Activated CD4-positive, alpha-beta memory T cell treated with anti-CD3 and anti-CD28 coated beads, Interleukin-2, amount 10 ng/mL, durations not matched to agents 7 days and 5 days (primary cell): Measurements from ENCODE around the gene SLCO4A1. TPM values are rescaled to one million over a fixed set of nuclear protein-coding genes. Genes with fewer than 3 reads are reported as not detected.

Source experiments
- CTCF ChIA-PET: fragments of 350-600 bp; sonication (Branson Sonifier 250); formaldehyde crosslinking; loops from one replicate; lab custom pipeline; 2021; ENCODE audit warnings: antibody characterized with exemption, inconsistent platforms; lab: Charles Lee
- POLR2A ChIA-PET: fragments of 350-600 bp; sonication (Branson Sonifier 250); formaldehyde crosslinking; loops from one replicate; lab custom pipeline; 2021; ENCODE audit warnings: antibody characterized with exemption; lab: Charles Lee
- DNase-seq: peaks from one replicate; pipeline ENCODE4 v3.0.0-alpha.2; 2020
- H3K27ac Mint-ChIP-seq: one replicate; pipeline ENCODE4 v1.8.0; 2021; ENCODE audit warnings: mild to moderate bottlenecking, mixed read lengths
- H3K27me3 Mint-ChIP-seq: one replicate; pipeline ENCODE4 v1.8.0; 2021; ENCODE audit warnings: mixed read lengths
- H3K36me3 Mint-ChIP-seq: one replicate; pipeline ENCODE4 v1.8.0; 2021; ENCODE audit warnings: low read depth, mixed read lengths
- H3K4me1 Mint-ChIP-seq: one replicate; pipeline ENCODE4 v1.8.0; 2021; ENCODE audit warnings: mixed read lengths
- H3K4me3 Mint-ChIP-seq: one replicate; pipeline ENCODE4 v1.8.0; 2021; ENCODE audit warnings: mild to moderate bottlenecking, mixed read lengths
- H3K9me3 Mint-ChIP-seq: one replicate; pipeline ENCODE4 v1.8.0; 2021; ENCODE audit warnings: mixed read lengths
- total RNA-seq, 2 experiments: library from RNA; stranded (reverse); gene quantifications; one replicate each; pipeline ENCODE4 v1.2.3, GENCODE V29; 2021

Gene SLCO4A1
- total RNA-seq, 2 experiments from 2014 or later: 51.5 to 51.7 TPM

DNA sequence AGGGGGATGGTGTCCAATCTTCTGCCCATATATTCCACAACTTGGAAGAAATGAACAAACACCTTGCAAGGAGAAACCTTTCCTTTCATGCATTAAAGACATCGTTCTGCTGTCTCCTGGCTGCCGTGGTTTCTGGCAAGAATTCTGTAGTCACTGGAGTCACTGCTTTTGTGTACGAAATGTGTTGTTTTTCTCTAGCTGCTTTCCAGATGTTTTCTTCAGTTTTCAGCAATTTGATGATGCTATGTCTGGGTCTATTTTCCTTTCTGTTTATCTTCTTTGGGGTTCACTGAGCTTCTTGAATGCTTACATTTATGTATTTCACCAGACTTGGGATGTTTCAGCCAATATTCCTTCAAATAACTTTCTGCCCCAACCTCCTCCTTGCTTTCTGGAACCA lies 40.6 kb upstream of the SLCO4A1 start:
- DNase-seq: no peak
- H3K4me3 Mint-ChIP-seq: no peak overlapping the region
- peaks cover 43% of the 10 kb centered on the region for H3K27me3 Mint-ChIP-seq
- H3K9me3 Mint-ChIP-seq: no peaks in the 10 kb centered on the region
- no peaks in the 10 kb centered on the region for H3K36me3 Mint-ChIP-seq
- H3K27ac Mint-ChIP-seq: peak overlapping the region; percentile 84
- CTCF ChIA-PET: interaction anchor here (0.6 to 1.4 kb wide), 2 partner anchors 15 to 207 kb away, joined by 3 read pairs; no protein-coding TSS in a partner anchor
- POLR2A ChIA-PET: no interaction called here
- H3K4me1 Mint-ChIP-seq: peaks cover 58% of the 10 kb centered on the region

DNA sequence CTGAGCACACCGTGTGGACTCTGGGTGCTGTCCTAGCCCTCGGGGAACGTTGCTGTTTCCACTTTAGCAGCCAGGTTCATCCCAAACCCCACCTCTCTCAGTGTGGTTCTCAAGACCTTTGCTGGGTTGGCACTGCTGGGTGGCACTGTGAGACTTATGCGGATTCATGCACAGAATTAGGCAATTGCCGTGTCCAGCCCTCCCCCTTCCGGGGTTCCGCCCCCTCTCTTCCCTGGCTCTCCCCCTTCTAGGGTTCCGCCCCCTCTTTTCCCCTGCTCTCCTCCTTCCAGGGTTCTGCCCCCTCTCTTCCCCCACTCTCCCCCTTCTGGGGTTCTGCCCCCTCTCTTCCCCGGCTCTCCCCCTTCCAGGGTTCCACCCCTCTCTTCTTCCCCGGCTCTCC lies 39.8 kb upstream of the SLCO4A1 start:
- peaks cover 58% of the 10 kb centered on the region for H3K4me1 Mint-ChIP-seq
- CTCF ChIA-PET: interaction anchor here (1.2 to 1.8 kb wide), 2 partner anchors 15 to 21 kb away, joined by 3 to 16 read pairs; no protein-coding TSS in a partner anchor
- H3K27me3 Mint-ChIP-seq: peaks cover 42% of the 10 kb centered on the region

GRCh38 chr20:62603021-62603906 lies 39.0 kb upstream of the SLCO4A1 start:
- CTCF ChIA-PET: interaction anchor here (0.6 to 1.8 kb wide), 3 partner anchors 14 to 540 kb away, joined by 3 to 16 read pairs (median 3); no protein-coding TSS in a partner anchor

More for the DNA sequence above, 39.8 kb upstream of the SLCO4A1 start:
- POLR2A ChIA-PET: interaction anchor here (0.8 to 1.7 kb wide), 10 partner anchors 8 to 192 kb away, joined by 3 to 10 read pairs (median 4); no protein-coding TSS in a partner anchor
- Mint-ChIP-seq H3K4me3 (peak overlapping the region; percentile 62), H3K27ac (peak overlapping the region; percentile 84), H3K36me3 (no peaks in the 10 kb centered on the region), H3K9me3 (no peaks in the 10 kb centered on the region)
- DNase-seq: peak; percentile 52

GRCh38 chr20:62603907-62604785 lies 38.2 kb upstream of the SLCO4A1 start:
- no peaks in the 10 kb centered on the region for H3K9me3 Mint-ChIP-seq
- DNase-seq: no peak
- peak overlapping the region; percentile 66 for H3K27ac Mint-ChIP-seq
- ChIA-PET POLR2A (interaction anchor here (1.0 to 1.7 kb wide), 9 partner anchors 8 to 192 kb away, joined by 3 to 10 read pairs (median 5); partner anchors contain the start of gene MRGBP), CTCF (interaction anchor here (0.6 to 1.8 kb wide), 3 partner anchors 13 to 539 kb away, joined by 3 to 16 read pairs (median 3); no protein-coding TSS in a partner anchor)
- no peak overlapping the region for H3K4me3 Mint-ChIP-seq
- no peaks in the 10 kb centered on the region for H3K36me3 Mint-ChIP-seq
- H3K27me3 Mint-ChIP-seq: peaks cover 29% of the 10 kb centered on the region
- H3K4me1 Mint-ChIP-seq: peaks cover 42% of the 10 kb centered on the region

More at GRCh38 chr20:62603021-62603906, 39.0 kb upstream of the SLCO4A1 start:
- DNase-seq: peak; percentile 72
- no peaks in the 10 kb centered on the region for H3K36me3 Mint-ChIP-seq
- H3K4me1 Mint-ChIP-seq: peaks cover 51% of the 10 kb centered on the region
- H3K27ac Mint-ChIP-seq: peak overlapping the region; percentile 84
- peaks cover 35% of the 10 kb centered on the region for H3K27me3 Mint-ChIP-seq
- H3K4me3 Mint-ChIP-seq: peak overlapping the region; percentile 62
- POLR2A ChIA-PET: interaction anchor here (0.8 to 1.7 kb wide), 13 partner anchors 9 to 193 kb away, joined by 3 to 10 read pairs (median 3); partner anchors contain the start of gene MRGBP
- H3K9me3 Mint-ChIP-seq: no peaks in the 10 kb centered on the region

GRCh38 chr20:62604796-62605195 lies 37.5 kb upstream of the SLCO4A1 start:
- ChIA-PET POLR2A (interaction anchor here (1.5 kb wide), 1 partner anchor 13 kb away, joined by 3 read pairs; no protein-coding TSS in a partner anchor), CTCF (interaction anchor here (1.3 kb wide), 1 partner anchor 12 kb away, joined by 3 read pairs; no protein-coding TSS in a partner anchor)
- Mint-ChIP-seq H3K27me3 (peaks cover 34% of the 10 kb centered on the region), H3K4me3 (no peak overlapping the region), H3K27ac (no peak overlapping the region), H3K36me3 (no peaks in the 10 kb centered on the region), H3K9me3 (no peaks in the 10 kb centered on the region), H3K4me1 (peaks cover 38% of the 10 kb centered on the region)
- DNase-seq: no peak

GRCh38 chr20:62605236-62605943 lies 36.9 kb upstream of the SLCO4A1 start:
- no peak overlapping the region for H3K27ac Mint-ChIP-seq
- H3K27me3 Mint-ChIP-seq: peaks cover 34% of the 10 kb centered on the region
- peaks cover 36% of the 10 kb centered on the region for H3K4me1 Mint-ChIP-seq
- H3K4me3 Mint-ChIP-seq: no peak overlapping the region
- POLR2A ChIA-PET: interaction anchor here (1.5 kb wide), 1 partner anchor 12 kb away, joined by 3 read pairs; no protein-coding TSS in a partner anchor
- H3K36me3 Mint-ChIP-seq: peaks cover under 1% of the 10 kb centered on the region
- DNase-seq: no peak
- CTCF ChIA-PET: interaction anchor here (1.3 kb wide), 1 partner anchor 11 kb away, joined by 3 read pairs; no protein-coding TSS in a partner anchor
- H3K9me3 Mint-ChIP-seq: no peaks in the 10 kb centered on the region

- Mint-ChIP-seq H3K4me1 (peaks cover 31% of the 10 kb centered on the region), H3K4me3 (no peak overlapping the region), H3K9me3 (peaks cover 5% of the 10 kb centered on the region), H3K27ac (no peak overlapping the region), H3K36me3 (peaks cover 4% of the 10 kb centered on the region), H3K27me3 (peaks cover 32% of the 10 kb centered on the region)
- CTCF ChIA-PET: interaction anchor here (1.3 kb wide), 1 partner anchor 10 kb away, joined by 3 read pairs; no protein-coding TSS in a partner anchor
- POLR2A ChIA-PET: interaction anchor here (1.0 to 1.5 kb wide), 3 partner anchors 8 to 134 kb away, joined by 3 read pairs; no protein-coding TSS in a partner anchor
- no peak for DNase-seq
Observed at GRCh38 chr20:62606016-62606415, 36.3 kb upstream of the SLCO4A1 start.

GRCh38 chr20:62606551-62607201 lies 35.6 kb upstream of the SLCO4A1 start:
- no peak overlapping the region for H3K27ac Mint-ChIP-seq
- H3K9me3 Mint-ChIP-seq: peaks cover 5% of the 10 kb centered on the region
- H3K4me1 Mint-ChIP-seq: peaks cover 26% of the 10 kb centered on the region
- CTCF ChIA-PET: no interaction called here
- H3K27me3 Mint-ChIP-seq: peaks cover 32% of the 10 kb centered on the region
- no peak for DNase-seq
- H3K36me3 Mint-ChIP-seq: peaks cover 4% of the 10 kb centered on the region
- POLR2A ChIA-PET: interaction anchor here (1.0 to 1.2 kb wide), 2 partner anchors 9 to 134 kb away, joined by 3 read pairs; no protein-coding TSS in a partner anchor
- no peak overlapping the region for H3K4me3 Mint-ChIP-seq

GRCh38 chr20:62607366-62608217 lies 34.7 kb upstream of the SLCO4A1 start:
- ChIA-PET CTCF (no interaction called here), POLR2A (no interaction called here)
- no peak for DNase-seq
- Mint-ChIP-seq H3K27me3 (peaks cover 31% of the 10 kb centered on the region), H3K27ac (no peak overlapping the region), H3K4me1 (peaks cover 17% of the 10 kb centered on the region), H3K4me3 (no peak overlapping the region), H3K9me3 (peaks cover 5% of the 10 kb centered on the region), H3K36me3 (peaks cover 4% of the 10 kb centered on the region)

DNA sequence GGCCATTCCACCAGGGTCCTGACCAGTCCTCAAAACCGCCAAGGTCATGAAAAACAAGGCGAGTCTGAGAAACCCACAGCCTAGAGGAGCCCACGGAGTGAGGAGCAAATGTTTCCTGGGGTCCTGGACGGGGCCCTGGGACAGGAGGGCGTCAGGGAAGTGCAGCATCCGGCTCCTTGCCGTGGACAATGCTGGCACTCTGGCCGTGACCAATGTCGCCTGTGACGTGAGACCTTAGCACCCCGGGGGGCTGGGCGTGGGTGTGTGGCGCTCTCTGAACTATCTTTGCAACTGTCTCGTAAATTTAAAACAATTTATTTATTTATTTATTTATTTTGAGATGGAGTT lies 34.1 kb upstream of the SLCO4A1 start:
- ChIA-PET CTCF (no interaction called here), POLR2A (no interaction called here)
- DNase-seq: no peak
- H3K4me1 Mint-ChIP-seq: peaks cover 11% of the 10 kb centered on the region
- peaks cover 4% of the 10 kb centered on the region for H3K36me3 Mint-ChIP-seq
- H3K27ac Mint-ChIP-seq: no peak overlapping the region
- peaks cover 5% of the 10 kb centered on the region for H3K9me3 Mint-ChIP-seq
- H3K27me3 Mint-ChIP-seq: peaks cover 34% of the 10 kb centered on the region
- H3K4me3 Mint-ChIP-seq: no peak overlapping the region
